ENCODE data around the gene ABCA13. TPM values are rescaled to one million over a fixed set of nuclear protein-coding genes. Genes with fewer than 3 reads are reported as not detected.

The ABCA13 gene
- total and polyA plus RNA-seq, 8 donors, result under 0.01 to 1.5 (median 0.32) TPM

- 93 to 95% methylated on average over 2 of the region's 2 CpGs for WGBS, 2 donors
- Histone ChIP-seq H3K4me1 (peaks cover 0 to 21% (median 0%) of the 10 kb centered on the region in 3 donors), H3K27ac (no peak overlapping the region), H3K4me3 (no peak overlapping the region), H3K27me3 (no peaks in the 10 kb centered on the region), H3K36me3 (no peaks in the 10 kb centered on the region), H3K9me3 (no peaks in the 10 kb centered on the region)
- intact Hi-C loops (cut with DNase I), result no loop called here
- no peak for DNase-seq
- peak in 1 of 4 donors; percentile 17 for ATAC-seq
- TF ChIP-seq CTCF (IDR thresholded peaks at IDR 0.05), result no peak
- FAIRE-seq, result no peak
Measured at GRCh38 chr7:48148311-48148710, 22.9 kb upstream of the ABCA13 start.

GRCh38 chr7:48149058-48149457 lies 22.2 kb upstream of the ABCA13 start:
- Histone ChIP-seq H3K9me3 (no peaks in the 10 kb centered on the region), H3K4me3 (no peak overlapping the region), H3K27me3 (no peaks in the 10 kb centered on the region), H3K36me3 (no peaks in the 10 kb centered on the region), H3K27ac (no peak overlapping the region), H3K4me1 (peaks cover 0 to 21% (median 0%) of the 10 kb centered on the region in 3 donors)
- FAIRE-seq (no peak), DNase-seq (no peak), ATAC-seq (no peak)
- TF ChIP-seq CTCF (IDR thresholded peaks at IDR 0.05), result no peak
- intact Hi-C loops (cut with DNase I), result no loop called here

- DNase-seq (no peak), FAIRE-seq (no peak), ATAC-seq (no peak)
- Histone ChIP-seq H3K4me1 (peaks cover 0 to 16% (median 0%) of the 10 kb centered on the region in 3 donors), H3K27ac (no peak overlapping the region), H3K36me3 (no peaks in the 10 kb centered on the region), H3K9me3 (no peaks in the 10 kb centered on the region), H3K4me3 (no peak overlapping the region), H3K27me3 (no peaks in the 10 kb centered on the region)
- intact Hi-C loops (cut with DNase I), result no loop called here
- no peak for TF ChIP-seq CTCF (IDR thresholded peaks at IDR 0.05)
- 91 to 98% methylated on average over 3 of the region's 3 CpGs for WGBS, 2 donors
Measured at GRCh38 chr7:48150086-48150485, 21.2 kb upstream of the ABCA13 start.

- WGBS, 2 donors, result 51 to 58% methylated on average over 8 of the region's 8 CpGs
- no peak overlapping the region for H3K4me3 ChIP-seq
- DNase-seq (peak in 4 of 6 donors; percentile 24 to 51 (median 28)), ATAC-seq (peak; percentile 77 to 94 (median 91)), FAIRE-seq (no peak)
- no peaks in the 10 kb centered on the region for H3K36me3 ChIP-seq
- no peaks in the 10 kb centered on the region for H3K9me3 ChIP-seq
- H3K4me1 ChIP-seq, result peaks cover 0 to 3% (median 0%) of the 10 kb centered on the region in 3 donors
- peak; percentile 5 to 63 (median 54) for TF ChIP-seq CTCF (IDR thresholded peaks at IDR 0.05)
- no peak overlapping the region for H3K27ac ChIP-seq
- H3K27me3 ChIP-seq, result no peaks in the 10 kb centered on the region
- intact Hi-C loops (cut with DNase I), result no loop called here
Measured at GRCh38 chr7:48154792-48155413, 16.4 kb upstream of the ABCA13 start.

GRCh38 chr7:48158404-48158803 lies 12.9 kb upstream of the ABCA13 start:
- Histone ChIP-seq H3K27ac (no peak overlapping the region), H3K9me3 (no peaks in the 10 kb centered on the region), H3K27me3 (no peaks in the 10 kb centered on the region), H3K4me3 (no peak overlapping the region), H3K36me3 (no peaks in the 10 kb centered on the region), H3K4me1 (peaks cover 0 to 3% (median 0%) of the 10 kb centered on the region in 3 donors)
- ATAC-seq, result no peak
- no peak for TF ChIP-seq CTCF (IDR thresholded peaks at IDR 0.05)
- WGBS, 2 donors, result 79 to 85% methylated on average over 2 of the region's 2 CpGs
- intact Hi-C loops (cut with DNase I), result no loop called here
- no peak for FAIRE-seq
- no peak for DNase-seq

Measured in pancreas (tissue), 10 donors.